GM03348 (cell line): ENCODE results near the gene TIGAR.
A peak's percentile ranks its signal among the peaks of the same experiment; 100 is the strongest.

Experiments
- DNase-seq: peaks from one replicate; pipeline ENCODE4 v3.0.0; 2012; ENCODE audit warnings: low spot score

The TIGAR gene

GRCh38 chr12:4320853-4321701 lies at the start of gene TIGAR:
Gene TIGAR, plus strand, starts transcription at chr12:4321213. Its CDS starts 59 bp downstream, at chr12:4321272.
- peak; percentile 100 for DNase-seq

GRCh38 chr12:4271717-4272423 lies 49.1 kb upstream of the TIGAR start:
- peak; percentile 36 for DNase-seq

- DNase-seq: no peak
These were observed 48.4 kb upstream of the TIGAR start for GRCh38 chr12:4272424-4273272.

- DNase-seq: no peak
These were observed 47.8 kb upstream of the TIGAR start for GRCh38 chr12:4273273-4273651.

GRCh38 chr12:4273652-4274395 lies 47.2 kb upstream of the TIGAR start, which contains the start of gene CCND2:
Gene CCND2, plus strand, starts transcription at chr12:4273762. Its CDS starts 279 bp downstream, at chr12:4274041.
- peak; percentile 82 for DNase-seq

- no peak for DNase-seq
These were observed 46.5 kb upstream of the TIGAR start for GRCh38 chr12:4274396-4275015.

- DNase-seq: peak; percentile 49
These were observed 45.8 kb upstream of the TIGAR start for GRCh38 chr12:4275016-4275869.

GRCh38 chr12:4275870-4276301 lies 45.1 kb upstream of the TIGAR start:
- no peak for DNase-seq

- DNase-seq: peak; percentile 91
These were observed 44.3 kb upstream of the TIGAR start for GRCh38 chr12:4276524-4277204.

- no peak for DNase-seq
These were observed 43.8 kb upstream of the TIGAR start for GRCh38 chr12:4277205-4277543.

GRCh38 chr12:4277857-4278256 lies 43.2 kb upstream of the TIGAR start:
- no peak for DNase-seq

- no peak for DNase-seq
These were observed 42.5 kb upstream of the TIGAR start for GRCh38 chr12:4278329-4279197.

GRCh38 chr12:4279198-4279690 lies 41.8 kb upstream of the TIGAR start:
- no peak for DNase-seq

GRCh38 chr12:4280351-4281163 lies 40.5 kb upstream of the TIGAR start:
- DNase-seq: no peak

- DNase-seq: no peak
These were observed 39.8 kb upstream of the TIGAR start for GRCh38 chr12:4281173-4281654.

- no peak for DNase-seq
These were observed 38.7 kb upstream of the TIGAR start for GRCh38 chr12:4282103-4282891.
